ENCODE results near the gene PPIL6. TPM values are rescaled to one million over a fixed set of nuclear protein-coding genes. Genes with fewer than 3 reads are reported as not detected.
A peak's percentile ranks its signal among the peaks of the same experiment; 100 is the strongest.

The PPIL6 gene
- polyA plus RNA-seq, 3 donors = 0.09 to 0.28 (median 0.14) TPM

DNA sequence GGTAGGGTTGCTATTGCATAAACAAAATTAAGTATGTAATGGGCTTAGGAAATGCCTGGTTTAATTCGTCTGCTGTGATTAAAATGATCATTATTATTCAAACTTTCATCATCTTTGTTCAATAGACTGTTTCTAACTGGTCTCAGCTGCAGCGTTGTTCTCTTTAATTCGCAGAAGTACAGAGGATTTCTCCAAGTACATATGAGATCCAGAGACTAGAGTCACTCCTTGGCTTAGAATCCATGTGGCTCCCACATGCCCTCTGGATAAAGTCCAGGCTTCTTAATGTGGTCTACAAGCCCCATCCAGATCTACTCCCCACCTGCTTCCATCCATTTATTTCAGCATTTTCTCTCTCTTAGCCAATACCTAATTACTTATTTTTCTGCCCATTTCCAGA lies 43.7 kb upstream of the PPIL6 start:
- intact Hi-C loops (cut with micrococcal nuclease) = loop anchor here (5.0 kb wide), 2 partner anchors 38 to 42 kb away; partner anchors contain the start of genes PPIL6 (in 2 of the 2) and SMPD2 (in 2 of the 2)
- peak overlapping the region; percentile 72 for H3K4me2 ChIP-seq (replicated peaks; ENCODE audit: extremely low read depth, low read length, poor library complexity, severe bottlenecking)
- H3K4me1 ChIP-seq (ENCODE audit: control insufficient read depth in 1 of 2, insufficient read depth in 2 of 2, low read length in 2 of 2) = peaks cover 32 to 38% of the 10 kb centered on the region in 2 donors
- H3K36me3 Mint-ChIP-seq = peaks cover 19 to 20% of the 10 kb centered on the region in 2 donors
- peaks cover 34% of the 10 kb centered on the region for H3K4me1 Mint-ChIP-seq
- peak overlapping the region in 4 of 7 donors; percentile 15 to 66 (median 50) for H3K27ac Mint-ChIP-seq
- TF ChIP-seq, protein P1, sequence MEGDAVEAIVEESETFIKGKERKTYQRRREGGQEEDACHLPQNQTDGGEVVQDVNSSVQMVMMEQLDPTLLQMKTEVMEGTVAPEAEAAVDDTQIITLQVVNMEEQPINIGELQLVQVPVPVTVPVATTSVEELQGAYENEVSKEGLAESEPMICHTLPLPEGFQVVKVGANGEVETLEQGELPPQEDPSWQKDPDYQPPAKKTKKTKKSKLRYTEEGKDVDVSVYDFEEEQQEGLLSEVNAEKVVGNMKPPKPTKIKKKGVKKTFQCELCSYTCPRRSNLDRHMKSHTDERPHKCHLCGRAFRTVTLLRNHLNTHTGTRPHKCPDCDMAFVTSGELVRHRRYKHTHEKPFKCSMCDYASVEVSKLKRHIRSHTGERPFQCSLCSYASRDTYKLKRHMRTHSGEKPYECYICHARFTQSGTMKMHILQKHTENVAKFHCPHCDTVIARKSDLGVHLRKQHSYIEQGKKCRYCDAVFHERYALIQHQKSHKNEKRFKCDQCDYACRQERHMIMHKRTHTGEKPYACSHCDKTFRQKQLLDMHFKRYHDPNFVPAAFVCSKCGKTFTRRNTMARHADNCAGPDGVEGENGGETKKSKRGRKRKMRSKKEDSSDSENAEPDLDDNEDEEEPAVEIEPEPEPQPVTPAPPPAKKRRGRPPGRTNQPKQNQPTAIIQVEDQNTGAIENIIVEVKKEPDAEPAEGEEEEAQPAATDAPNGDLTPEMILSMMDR (IDR thresholded peaks at IDR 0.05) = no peak
- DNase-seq = no peak
- H3K27me3 Mint-ChIP-seq (ENCODE audit: low read depth in 3 of 3) = peaks cover 1 to 10% (median 4%) of the 10 kb centered on the region in 3 donors
- no peaks in the 10 kb centered on the region for H3K27me3 ChIP-seq (ENCODE audit: control insufficient read depth in 2 of 2, insufficient read depth in 2 of 2, low read length in 2 of 2)
- 100% methylated on average over 2 of the region's 3 CpGs for WGBS (ENCODE audit: insufficient coverage)
- H3K9me3 ChIP-seq (replicated peaks in 1 of 2; ENCODE audit: control insufficient read depth in 1 of 2, insufficient read depth in 1 of 2, low read length in 2 of 2) = no peaks in the 10 kb centered on the region
- peak overlapping the region; percentile 71 for H2AFZ ChIP-seq (ENCODE audit: insufficient read depth, low read depth, low read length, poor library complexity, severe bottlenecking)
- peaks cover 36% of the 10 kb centered on the region for H3K79me2 ChIP-seq (ENCODE audit: insufficient read depth, low read length)
- H3K4me3 ChIP-seq (replicated peaks in 1 of 3; ENCODE audit: low read depth in 2 of 3, low read length in 3 of 3) = peak overlapping the region in 1 of 3 experiments; percentile 68
- peak overlapping the region; percentile 66 to 88 for H3K4me3 Mint-ChIP-seq
- H4K20me1 ChIP-seq (ENCODE audit: insufficient read depth, low read length) = peaks cover 3% of the 10 kb centered on the region
- H3K27ac ChIP-seq (ENCODE audit: low read depth in 1 of 2, low read length in 2 of 2) = no peak overlapping the region
- H3K9ac ChIP-seq (ENCODE audit: insufficient read depth, low read length, poor library complexity, severe bottlenecking) = no peak overlapping the region
- H3K9me3 Mint-ChIP-seq = no peaks in the 10 kb centered on the region
- H3K36me3 ChIP-seq (replicated peaks in 1 of 2; ENCODE audit: control insufficient read depth in 1 of 2, insufficient read depth in 2 of 2, low read length in 2 of 2) = peaks cover 7 to 19% of the 10 kb centered on the region in 2 donors

- Histone ChIP-seq H3K4me1 (ENCODE audit: control insufficient read depth in 1 of 2, insufficient read depth in 2 of 2, low read length in 2 of 2) (peaks cover 35 to 42% of the 10 kb centered on the region in 2 donors), H3K9ac (ENCODE audit: insufficient read depth, low read length, poor library complexity, severe bottlenecking) (no peak overlapping the region), H3K27ac (ENCODE audit: low read depth in 1 of 2, low read length in 2 of 2) (no peak overlapping the region), H3K79me2 (ENCODE audit: insufficient read depth, low read length) (peaks cover 41% of the 10 kb centered on the region), H3K9me3 (replicated peaks in 1 of 2; ENCODE audit: control insufficient read depth in 1 of 2, insufficient read depth in 1 of 2, low read length in 2 of 2) (no peaks in the 10 kb centered on the region), H3K27me3 (ENCODE audit: control insufficient read depth in 2 of 2, insufficient read depth in 2 of 2, low read length in 2 of 2) (no peaks in the 10 kb centered on the region), H3K4me2 (replicated peaks; ENCODE audit: extremely low read depth, low read length, poor library complexity, severe bottlenecking) (peak overlapping the region; percentile 72), H4K20me1 (ENCODE audit: insufficient read depth, low read length) (peaks cover 5% of the 10 kb centered on the region), H3K36me3 (replicated peaks in 1 of 2; ENCODE audit: control insufficient read depth in 1 of 2, insufficient read depth in 2 of 2, low read length in 2 of 2) (peaks cover 7 to 19% of the 10 kb centered on the region in 2 donors), H2AFZ (ENCODE audit: insufficient read depth, low read depth, low read length, poor library complexity, severe bottlenecking) (peak overlapping the region; percentile 71), H3K4me3 (replicated peaks in 1 of 3; ENCODE audit: low read depth in 2 of 3, low read length in 3 of 3) (peak overlapping the region; percentile 27 to 68 (median 66))
- DNase-seq = peak in 1 of 3 donors; percentile 63
- peak overlapping the region; percentile 66 to 88 for H3K4me3 Mint-ChIP-seq
- H3K9me3 Mint-ChIP-seq = no peaks in the 10 kb centered on the region
- H3K4me1 Mint-ChIP-seq = peaks cover 38% of the 10 kb centered on the region
- peak overlapping the region in 3 of 7 donors; percentile 15 to 81 (median 32) for H3K27ac Mint-ChIP-seq
- TF ChIP-seq, protein P1 (IDR thresholded peaks at IDR 0.05) = no peak
- intact Hi-C loops (cut with micrococcal nuclease) = loop anchor here (2.0 to 5.0 kb wide), 3 partner anchors 29 to 41 kb away; partner anchors contain the start of genes PPIL6 (in 2 of the 2), SMPD2 (in 2 of the 2) and MICAL1 (in 1 of the 2)
- peaks cover 23% of the 10 kb centered on the region in 2 donors for H3K36me3 Mint-ChIP-seq
- H3K27me3 Mint-ChIP-seq (ENCODE audit: low read depth in 3 of 3) = peaks cover 1 to 10% (median 4%) of the 10 kb centered on the region in 3 donors
- whole genome bisulfite sequencing (ENCODE audit: insufficient coverage) = no CpG with 5 or more reads among the region's 6 CpGs
Observed at GRCh38 chr6:109483735-109484057, 43.3 kb upstream of the PPIL6 start.
